Effector memory CD4-positive, alpha-beta T cell (primary cell): ENCODE measurements around the gene KRT71.

ENCODE experiments used
- DNase-seq, 3 donors: peaks; one replicate each; pipeline ENCODE4 v3.0.0-alpha.2; 2020
- H3K27ac ChIP-seq: 2 replicates; pipeline ENCODE4 v1.7.0; 2013; ENCODE audit warnings: mild to moderate bottlenecking, low read length, moderate library complexity; ENCODE audit not compliant: insufficient read depth, poor library complexity, severe bottlenecking
- H3K27me3 ChIP-seq: replicated peaks from 2 replicates; pipeline ENCODE4 v1.7.0; 2013; ENCODE audit warnings: mild to moderate bottlenecking, low read length; ENCODE audit not compliant: insufficient read depth, control insufficient read depth, poor library complexity, severe bottlenecking
- H3K36me3 ChIP-seq: 2 replicates; pipeline ENCODE4 v1.7.0; 2013; ENCODE audit warnings: mild to moderate bottlenecking, low read length, moderate library complexity; ENCODE audit not compliant: control insufficient read depth, insufficient read depth
- H3K4me1 ChIP-seq: 2 replicates; pipeline ENCODE4 v1.7.0; 2013; ENCODE audit warnings: low read length, mild to moderate bottlenecking; ENCODE audit not compliant: control insufficient read depth, insufficient read depth, poor library complexity, severe bottlenecking
- H3K4me3 ChIP-seq: 2 replicates; pipeline ENCODE4 v1.7.0; 2013; ENCODE audit warnings: low read length, low read depth, mild to moderate bottlenecking; ENCODE audit not compliant: insufficient read depth, poor library complexity, severe bottlenecking
- H3K9me3 ChIP-seq: 2 replicates; pipeline ENCODE4 v1.7.0; 2013; ENCODE audit warnings: mild to moderate bottlenecking, low read length, moderate library complexity; ENCODE audit not compliant: control insufficient read depth

Gene KRT71

GRCh38 chr12:52518574-52519386 is 34.2 kb downstream of the KRT71 start:
- DNase-seq: no peak
- Histone ChIP-seq H3K27me3 (no peaks in the 10 kb centered on the region), H3K4me3 (no peak overlapping the region), H3K27ac (no peak overlapping the region), H3K36me3 (no peaks in the 10 kb centered on the region), H3K4me1 (no peaks in the 10 kb centered on the region), H3K9me3 (no peaks in the 10 kb centered on the region)

DNA sequence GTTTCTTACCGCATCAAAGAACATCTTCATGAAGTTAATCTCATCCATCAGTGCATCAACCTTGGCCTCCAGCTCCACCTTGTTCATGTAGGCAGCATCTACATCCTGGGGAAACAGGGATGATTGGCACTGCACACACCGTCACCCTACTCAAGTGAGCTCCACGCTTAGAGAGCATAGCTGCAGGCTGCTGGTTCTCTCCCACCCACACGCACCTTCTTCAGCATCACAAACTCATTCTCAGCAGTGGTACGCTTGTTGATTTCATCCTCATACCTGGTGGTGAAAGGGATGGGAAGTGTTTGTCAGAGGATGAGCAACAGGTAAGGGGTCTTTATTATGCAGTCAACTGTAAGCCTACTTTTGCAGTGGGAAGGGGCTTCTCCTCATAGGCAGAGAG is 35.1 kb downstream of the KRT71 start:
- Histone ChIP-seq H3K4me1 (no peaks in the 10 kb centered on the region), H3K4me3 (no peak overlapping the region), H3K9me3 (no peaks in the 10 kb centered on the region), H3K36me3 (no peaks in the 10 kb centered on the region), H3K27me3 (no peaks in the 10 kb centered on the region), H3K27ac (no peak overlapping the region)
- DNase-seq: no peak

DNA sequence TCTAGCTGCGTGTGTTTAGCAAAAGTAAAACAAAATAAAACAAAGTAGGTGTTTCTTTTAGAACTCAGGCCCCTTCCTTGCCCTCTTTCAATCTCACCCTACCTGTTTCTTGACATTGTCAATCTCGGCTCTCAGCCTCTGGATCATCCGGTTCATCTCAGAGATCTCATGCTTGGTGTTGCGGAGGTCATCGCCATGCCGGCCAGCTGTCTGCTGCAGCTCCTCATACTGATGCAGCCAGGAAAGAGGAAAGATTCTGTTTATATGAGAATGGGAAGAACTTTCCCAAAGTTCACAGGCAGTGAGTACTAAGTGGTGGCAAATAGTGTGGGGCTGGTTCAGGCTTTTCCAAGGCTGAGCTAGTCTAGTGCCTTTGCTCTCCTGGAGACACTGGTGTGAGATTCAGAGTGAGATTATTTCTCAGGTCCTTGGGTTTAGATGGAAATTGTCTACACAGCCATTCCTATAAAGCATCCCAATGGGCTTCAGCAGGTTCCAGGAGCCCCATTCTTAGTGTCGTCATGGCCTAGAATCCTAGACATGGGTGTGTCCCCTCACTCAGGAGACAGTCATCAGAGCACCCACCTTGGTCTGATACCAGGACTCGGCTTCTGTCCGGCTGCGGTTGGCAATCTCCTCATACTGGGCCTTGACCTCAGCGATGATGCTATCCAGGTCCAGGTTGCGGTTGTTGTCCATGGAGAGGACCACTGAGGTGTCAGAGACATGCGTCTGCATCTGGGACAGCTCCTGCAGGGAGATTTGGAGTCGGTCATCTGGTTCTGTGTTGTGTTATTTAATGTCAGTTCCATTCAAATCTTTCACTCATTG is 35.7 kb downstream of the KRT71 start:
- Histone ChIP-seq H3K4me3 (no peak overlapping the region), H3K9me3 (no peaks in the 10 kb centered on the region), H3K4me1 (no peaks in the 10 kb centered on the region), H3K27me3 (no peaks in the 10 kb centered on the region), H3K27ac (no peak overlapping the region), H3K36me3 (no peaks in the 10 kb centered on the region)
- DNase-seq: no peak

DNA sequence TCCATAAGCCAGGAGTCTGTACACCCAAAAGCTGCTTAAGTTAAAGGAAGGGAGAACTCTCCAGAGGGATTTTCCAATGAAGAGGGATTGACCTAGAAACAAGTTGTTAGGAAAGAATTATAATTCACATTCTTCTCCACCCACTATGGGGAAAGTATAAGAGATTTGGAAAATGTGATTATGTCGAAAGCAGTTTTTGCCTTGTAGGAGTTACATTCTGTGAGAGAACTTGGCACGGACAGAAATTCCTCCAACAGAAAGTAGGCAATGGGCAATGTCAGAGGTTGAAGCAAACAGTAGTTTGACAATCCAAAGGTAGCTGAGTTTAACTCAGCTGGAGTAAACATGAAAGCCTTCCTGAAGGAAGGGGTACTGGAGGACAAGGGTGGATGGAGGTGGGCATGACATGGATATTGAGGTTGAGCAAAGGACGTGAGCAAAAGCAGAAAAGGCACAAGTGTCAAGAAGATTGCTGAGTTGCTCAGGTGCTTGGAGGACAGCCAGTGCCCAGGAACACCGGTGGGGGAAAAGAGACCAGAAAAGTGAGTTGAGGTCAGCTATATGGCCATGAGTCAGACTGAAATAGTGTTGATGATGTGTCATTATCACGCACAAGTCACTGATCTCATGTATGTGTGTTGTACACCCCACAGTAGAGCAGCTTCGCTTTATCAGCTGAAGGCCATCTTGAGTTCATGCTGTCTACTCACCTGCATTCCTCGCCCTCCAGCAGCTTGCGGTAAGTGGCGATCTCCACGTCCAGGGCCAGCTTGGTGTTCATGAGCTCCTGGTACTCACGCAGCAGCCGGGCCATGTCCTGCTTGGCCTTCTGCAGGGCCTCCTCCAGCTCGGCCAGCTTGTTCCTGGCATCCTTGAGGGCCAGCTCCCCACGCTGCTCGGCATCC is 36.8 kb downstream of the KRT71 start:
- Histone ChIP-seq H3K9me3 (peaks cover 3% of the 10 kb centered on the region), H3K4me1 (no peaks in the 10 kb centered on the region), H3K4me3 (no peak overlapping the region), H3K27me3 (no peaks in the 10 kb centered on the region), H3K27ac (no peak overlapping the region), H3K36me3 (no peaks in the 10 kb centered on the region)
- DNase-seq: no peak

DNA sequence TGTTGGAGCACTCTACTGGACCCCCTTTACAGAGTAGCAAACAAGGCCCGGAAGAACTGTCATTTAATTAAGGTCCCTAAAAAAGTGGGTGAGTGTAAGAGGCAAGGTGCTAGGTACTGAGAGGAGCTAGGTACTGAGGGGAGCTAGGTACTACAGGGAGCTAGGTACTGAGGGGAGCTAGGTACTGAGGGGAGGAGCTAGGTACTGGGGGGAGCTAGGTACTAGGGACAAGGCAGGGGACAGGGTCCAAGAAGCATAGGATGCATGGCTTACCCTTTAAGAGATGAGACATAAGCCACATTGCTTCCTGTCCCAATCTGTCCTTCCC is 37.7 kb downstream of the KRT71 start:
- Histone ChIP-seq H3K36me3 (no peaks in the 10 kb centered on the region), H3K4me1 (no peaks in the 10 kb centered on the region), H3K27me3 (no peaks in the 10 kb centered on the region), H3K27ac (no peak overlapping the region), H3K4me3 (no peak overlapping the region), H3K9me3 (peaks cover 4% of the 10 kb centered on the region)
- no peak for DNase-seq

DNA sequence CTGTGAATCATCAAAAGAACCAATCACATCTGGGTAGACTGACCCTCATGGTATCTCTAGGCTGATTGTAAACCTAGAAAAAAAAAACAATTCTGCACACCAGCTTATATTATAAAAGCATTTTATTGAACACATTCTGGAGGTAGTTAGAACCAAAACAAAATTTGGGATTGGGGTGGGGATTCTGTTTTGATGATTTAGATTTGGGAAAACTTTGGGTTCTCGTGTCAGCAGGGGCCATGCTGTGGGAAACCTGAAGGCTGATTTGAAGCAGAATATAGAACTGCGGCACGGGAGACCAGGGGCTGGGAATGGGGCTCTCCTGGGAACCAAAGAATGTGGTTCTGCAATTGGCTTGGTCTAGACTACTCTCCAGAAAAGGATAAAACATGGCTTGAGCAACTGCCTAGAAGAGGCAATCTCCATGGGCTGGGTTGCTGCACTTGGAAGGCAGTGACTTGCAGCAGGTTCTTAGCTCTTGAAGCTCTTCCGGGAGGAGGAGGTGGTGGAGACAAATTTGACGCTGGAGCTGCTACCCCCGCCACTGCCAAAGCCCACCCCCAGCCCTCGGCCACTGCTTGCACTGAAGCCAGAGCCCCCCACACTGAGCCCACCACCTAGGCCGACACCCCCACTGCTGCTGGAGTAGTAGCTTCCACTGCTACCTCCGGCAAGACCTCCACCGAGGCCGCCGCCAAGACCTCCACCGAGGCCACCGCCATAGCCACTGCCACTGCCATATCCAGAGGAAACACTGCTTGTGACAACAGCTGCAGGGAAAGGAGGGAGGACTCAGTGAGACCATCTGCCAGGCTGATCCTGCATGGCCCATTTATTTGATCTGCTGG is 38.2 kb downstream of the KRT71 start:
- Histone ChIP-seq H3K4me3 (no peak overlapping the region), H3K27me3 (no peaks in the 10 kb centered on the region), H3K36me3 (no peaks in the 10 kb centered on the region), H3K27ac (no peak overlapping the region), H3K9me3 (peaks cover 4% of the 10 kb centered on the region), H3K4me1 (no peaks in the 10 kb centered on the region)
- DNase-seq: no peak

DNA sequence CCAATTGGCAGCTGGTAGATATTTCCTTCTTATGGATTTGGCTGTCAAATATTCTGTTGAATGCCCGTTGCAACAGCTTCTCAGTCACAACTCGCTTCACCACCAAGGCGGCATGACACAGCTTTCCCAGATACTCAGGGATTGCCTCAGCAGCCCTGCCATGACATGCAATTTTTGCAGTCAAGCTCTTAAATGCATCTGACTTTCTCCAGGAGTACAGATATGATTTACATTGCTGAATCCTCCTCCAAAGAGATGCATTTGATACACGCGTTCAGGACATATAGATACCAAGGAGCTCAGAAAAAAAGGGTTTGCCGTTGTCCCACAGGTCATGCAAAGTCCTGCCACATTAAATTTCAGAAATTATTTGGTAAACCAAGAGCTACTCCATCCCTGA is 39.2 kb downstream of the KRT71 start:
- H3K4me1 ChIP-seq: no peaks in the 10 kb centered on the region
- no peak overlapping the region for H3K4me3 ChIP-seq
- DNase-seq: no peak
- H3K27me3 ChIP-seq: no peaks in the 10 kb centered on the region
- H3K36me3 ChIP-seq: no peaks in the 10 kb centered on the region
- H3K9me3 ChIP-seq: peaks cover 4% of the 10 kb centered on the region
- no peak overlapping the region for H3K27ac ChIP-seq

GRCh38 chr12:52508211-52508610 is 44.7 kb downstream of the KRT71 start:
- peaks cover 4% of the 10 kb centered on the region for H3K27me3 ChIP-seq
- H3K4me3 ChIP-seq: no peak overlapping the region
- H3K36me3 ChIP-seq: no peaks in the 10 kb centered on the region
- H3K27ac ChIP-seq: no peak overlapping the region
- DNase-seq: no peak
- peaks cover 4% of the 10 kb centered on the region for H3K9me3 ChIP-seq
- no peaks in the 10 kb centered on the region for H3K4me1 ChIP-seq
